HL-60 (cell line): ENCODE data around the gene HNRNPLL.

ENCODE experiments used
- DNase-seq, 2 experiments: peaks; one replicate each; pipeline ENCODE4 v3.0.0-alpha.2; 2010 to 2020; ENCODE audit warnings: low read depth in 1 of 2, low spot score in 1 of 2
- H3K27ac ChIP-seq: fragments of 250-450 bp; sonication (Bioruptor Pico); replicated peaks from 2 replicates; pipeline ENCODE4 v1.5.1; 2020; ENCODE audit warnings: mild to moderate bottlenecking, moderate library complexity
- H3K27me3 ChIP-seq: fragments of 250-450 bp; sonication (Bioruptor Pico); 2 replicates; pipeline ENCODE4 v1.5.1; 2021; ENCODE audit warnings: mild to moderate bottlenecking, moderate library complexity; ENCODE audit not compliant: insufficient read depth, poor library complexity, severe bottlenecking
- H3K4me3 ChIP-seq: replicated peaks from 2 replicates; pipeline ENCODE4 v1.5.1; 2011; ENCODE audit warnings: mild to moderate bottlenecking, control low read depth, low read length; ENCODE audit not compliant: insufficient read depth
- GABPA ChIP-seq: IDR thresholded peaks from 2 replicates; pipeline ENCODE4 v1.6.1; 2012; ENCODE audit warnings: low read depth
- POLR2AphosphoS5 ChIP-seq: IDR thresholded peaks from 2 replicates; pipeline ENCODE4 v1.6.1; 2012; ENCODE audit warnings: low read depth
- REST ChIP-seq: IDR thresholded peaks from 2 replicates; pipeline ENCODE4 v1.6.1; 2012; ENCODE audit warnings: low read depth; ENCODE audit not compliant: insufficient replicate concordance
- SPI1 ChIP-seq: IDR thresholded peaks from 2 replicates; pipeline ENCODE4 v1.6.1; 2012; ENCODE audit warnings: low read depth, mild to moderate bottlenecking, borderline replicate concordance
- TF ChIP-seq, protein P1 (sequence below): IDR thresholded peaks from one replicate; pipeline ENCODE4 v1.5.1; 2011; ENCODE audit warnings: low read length, control low read depth, inconsistent platforms; ENCODE audit not compliant: insufficient read depth

HNRNPLL gene

DNA sequence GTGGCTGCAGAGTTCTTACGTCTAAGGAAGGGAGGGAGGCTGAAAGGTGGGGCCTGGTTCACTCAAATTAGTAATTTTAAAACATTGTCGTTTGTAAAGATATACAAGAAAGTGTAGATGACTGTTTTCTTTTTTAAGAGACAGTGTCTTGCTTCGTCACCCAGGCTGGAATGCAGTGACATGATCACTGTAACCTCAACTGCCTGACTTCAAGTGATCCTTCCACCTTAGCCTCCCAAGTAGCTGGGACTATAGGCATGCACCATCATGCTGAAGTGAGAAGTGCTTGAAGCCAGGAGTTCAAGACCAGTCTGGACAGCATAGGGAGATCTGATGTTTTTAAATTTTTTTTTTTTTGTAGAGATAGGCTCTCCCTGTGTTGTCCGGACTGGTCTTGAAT is 52.9 kb downstream of the HNRNPLL start:
- Histone ChIP-seq H3K27me3 (no peaks in the 10 kb centered on the region), H3K4me3 (no peak overlapping the region), H3K27ac (no peak overlapping the region)
- TF ChIP-seq REST: no peak
- DNase-seq: no peak

GRCh38 chr2:38549071-38549704 is 53.5 kb downstream of the HNRNPLL start:
- TF ChIP-seq GABPA: no peak
- TF ChIP-seq SPI1: no peak
- TF ChIP-seq REST: no peak
- TF ChIP-seq, protein P1, sequence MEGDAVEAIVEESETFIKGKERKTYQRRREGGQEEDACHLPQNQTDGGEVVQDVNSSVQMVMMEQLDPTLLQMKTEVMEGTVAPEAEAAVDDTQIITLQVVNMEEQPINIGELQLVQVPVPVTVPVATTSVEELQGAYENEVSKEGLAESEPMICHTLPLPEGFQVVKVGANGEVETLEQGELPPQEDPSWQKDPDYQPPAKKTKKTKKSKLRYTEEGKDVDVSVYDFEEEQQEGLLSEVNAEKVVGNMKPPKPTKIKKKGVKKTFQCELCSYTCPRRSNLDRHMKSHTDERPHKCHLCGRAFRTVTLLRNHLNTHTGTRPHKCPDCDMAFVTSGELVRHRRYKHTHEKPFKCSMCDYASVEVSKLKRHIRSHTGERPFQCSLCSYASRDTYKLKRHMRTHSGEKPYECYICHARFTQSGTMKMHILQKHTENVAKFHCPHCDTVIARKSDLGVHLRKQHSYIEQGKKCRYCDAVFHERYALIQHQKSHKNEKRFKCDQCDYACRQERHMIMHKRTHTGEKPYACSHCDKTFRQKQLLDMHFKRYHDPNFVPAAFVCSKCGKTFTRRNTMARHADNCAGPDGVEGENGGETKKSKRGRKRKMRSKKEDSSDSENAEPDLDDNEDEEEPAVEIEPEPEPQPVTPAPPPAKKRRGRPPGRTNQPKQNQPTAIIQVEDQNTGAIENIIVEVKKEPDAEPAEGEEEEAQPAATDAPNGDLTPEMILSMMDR: no peak
- no peak for TF ChIP-seq POLR2AphosphoS5

GRCh38 chr2:38547791-38548190 is 54.9 kb downstream of the HNRNPLL start:
- TF ChIP-seq, protein P1: no peak
- TF ChIP-seq SPI1 (no peak), REST (no peak), GABPA (no peak), POLR2AphosphoS5 (no peak)
- Histone ChIP-seq H3K27ac (no peak overlapping the region), H3K4me3 (no peak overlapping the region), H3K27me3 (no peaks in the 10 kb centered on the region)
- DNase-seq: no peak

More at GRCh38 chr2:38549071-38549704, 53.5 kb downstream of the HNRNPLL start:
- H3K27me3 ChIP-seq: no peaks in the 10 kb centered on the region
- DNase-seq: no peak
- H3K27ac ChIP-seq: no peak overlapping the region
- no peak overlapping the region for H3K4me3 ChIP-seq
